ENCODE data around the gene LMX1A. TPM values are rescaled to one million over a fixed set of nuclear protein-coding genes. Genes with fewer than 3 reads are reported as not detected.

Gene LMX1A
- total RNA-seq, 1 donor from 2014 or later, result not detected

DNA sequence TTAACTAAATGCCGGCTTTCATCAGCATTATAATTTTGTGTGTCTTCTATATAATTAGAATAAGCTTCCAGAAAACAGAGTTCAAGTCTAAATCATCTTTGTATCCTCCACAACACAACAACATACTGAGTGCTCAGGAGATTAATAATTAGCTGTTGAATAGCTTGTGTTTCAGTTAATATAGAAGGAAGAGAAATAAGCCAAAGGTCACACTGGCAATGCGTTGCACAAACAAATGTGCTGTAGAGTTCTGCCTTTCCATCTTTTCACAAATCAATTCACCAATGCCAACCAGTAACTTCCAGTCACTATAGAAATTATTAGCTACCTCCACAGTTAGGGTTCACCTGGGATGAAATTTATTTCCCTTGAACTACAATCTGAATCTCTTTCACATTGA lies 132.0 kb downstream of the LMX1A start:
- FAIRE-seq (no peak), DNase-seq (ENCODE audit: low read depth) (no peak)
- Histone ChIP-seq H3K4me3 (ENCODE audit: low read depth, low read length) (no peak overlapping the region), H3K27me3 (ENCODE audit: control insufficient read depth, insufficient read depth, low read length) (no peaks in the 10 kb centered on the region), H3K36me3 (ENCODE audit: control insufficient read depth, insufficient read depth, low read length) (no peaks in the 10 kb centered on the region)
- TF ChIP-seq, protein P1, sequence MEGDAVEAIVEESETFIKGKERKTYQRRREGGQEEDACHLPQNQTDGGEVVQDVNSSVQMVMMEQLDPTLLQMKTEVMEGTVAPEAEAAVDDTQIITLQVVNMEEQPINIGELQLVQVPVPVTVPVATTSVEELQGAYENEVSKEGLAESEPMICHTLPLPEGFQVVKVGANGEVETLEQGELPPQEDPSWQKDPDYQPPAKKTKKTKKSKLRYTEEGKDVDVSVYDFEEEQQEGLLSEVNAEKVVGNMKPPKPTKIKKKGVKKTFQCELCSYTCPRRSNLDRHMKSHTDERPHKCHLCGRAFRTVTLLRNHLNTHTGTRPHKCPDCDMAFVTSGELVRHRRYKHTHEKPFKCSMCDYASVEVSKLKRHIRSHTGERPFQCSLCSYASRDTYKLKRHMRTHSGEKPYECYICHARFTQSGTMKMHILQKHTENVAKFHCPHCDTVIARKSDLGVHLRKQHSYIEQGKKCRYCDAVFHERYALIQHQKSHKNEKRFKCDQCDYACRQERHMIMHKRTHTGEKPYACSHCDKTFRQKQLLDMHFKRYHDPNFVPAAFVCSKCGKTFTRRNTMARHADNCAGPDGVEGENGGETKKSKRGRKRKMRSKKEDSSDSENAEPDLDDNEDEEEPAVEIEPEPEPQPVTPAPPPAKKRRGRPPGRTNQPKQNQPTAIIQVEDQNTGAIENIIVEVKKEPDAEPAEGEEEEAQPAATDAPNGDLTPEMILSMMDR (IDR thresholded peaks at IDR 0.05; ENCODE audit: insufficient read depth, low read length, severe bottlenecking), result no peak

DNA sequence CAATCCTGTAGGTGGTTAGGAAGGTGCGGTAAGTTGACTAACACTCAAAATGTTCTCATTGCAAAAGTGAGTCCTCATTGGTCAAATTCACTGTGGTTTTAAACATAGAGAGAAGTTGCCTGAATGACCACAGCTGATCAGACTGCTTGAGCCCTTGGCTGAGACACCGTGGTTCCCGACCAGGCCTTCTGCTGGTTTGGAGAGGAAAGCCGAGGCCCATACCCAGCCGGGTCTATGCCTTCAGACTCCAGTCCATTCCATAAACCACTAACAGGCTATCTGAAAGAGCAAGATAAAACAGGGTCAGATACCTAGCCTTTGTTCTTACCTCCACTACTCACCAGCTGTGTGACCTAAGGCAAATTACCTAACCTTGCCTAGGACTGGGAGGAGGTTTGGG lies 133.9 kb downstream of the LMX1A start:
- Histone ChIP-seq H3K36me3 (ENCODE audit: control insufficient read depth, insufficient read depth, low read length) (no peaks in the 10 kb centered on the region), H3K4me3 (ENCODE audit: low read depth, low read length) (no peak overlapping the region), H3K27me3 (ENCODE audit: control insufficient read depth, insufficient read depth, low read length) (no peaks in the 10 kb centered on the region)
- TF ChIP-seq, protein P1 (IDR thresholded peaks at IDR 0.05; ENCODE audit: insufficient read depth, low read length, severe bottlenecking), result no peak
- FAIRE-seq (no peak), DNase-seq (ENCODE audit: low read depth) (no peak)

DNA sequence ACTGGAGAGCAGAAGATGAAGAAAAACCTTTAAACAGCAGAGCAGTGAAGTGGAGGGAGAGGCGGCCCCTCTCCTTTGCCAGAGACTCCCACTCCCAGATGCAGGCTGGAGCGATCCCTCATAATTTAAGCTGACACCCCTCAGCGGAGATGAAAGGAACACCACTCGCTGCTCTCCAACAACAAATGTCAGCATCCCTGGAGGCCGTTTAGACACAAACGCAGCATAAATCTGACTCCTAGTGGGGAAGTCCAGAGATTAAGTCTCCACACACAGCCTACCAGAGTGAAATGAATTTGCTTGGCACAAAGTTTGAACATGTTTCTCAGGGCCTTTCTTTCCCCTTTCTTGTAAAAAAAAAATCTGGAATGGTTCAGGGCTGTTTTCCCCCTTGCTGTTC lies 137.8 kb downstream of the LMX1A start:
- H3K4me3 ChIP-seq (ENCODE audit: low read depth, low read length), result no peak overlapping the region
- TF ChIP-seq, protein P1 (IDR thresholded peaks at IDR 0.05; ENCODE audit: insufficient read depth, low read length, severe bottlenecking), result no peak
- H3K27me3 ChIP-seq (ENCODE audit: control insufficient read depth, insufficient read depth, low read length), result no peaks in the 10 kb centered on the region
- no peak for DNase-seq (ENCODE audit: low read depth)
- no peak for FAIRE-seq
- no peaks in the 10 kb centered on the region for H3K36me3 ChIP-seq (ENCODE audit: control insufficient read depth, insufficient read depth, low read length)

DNA sequence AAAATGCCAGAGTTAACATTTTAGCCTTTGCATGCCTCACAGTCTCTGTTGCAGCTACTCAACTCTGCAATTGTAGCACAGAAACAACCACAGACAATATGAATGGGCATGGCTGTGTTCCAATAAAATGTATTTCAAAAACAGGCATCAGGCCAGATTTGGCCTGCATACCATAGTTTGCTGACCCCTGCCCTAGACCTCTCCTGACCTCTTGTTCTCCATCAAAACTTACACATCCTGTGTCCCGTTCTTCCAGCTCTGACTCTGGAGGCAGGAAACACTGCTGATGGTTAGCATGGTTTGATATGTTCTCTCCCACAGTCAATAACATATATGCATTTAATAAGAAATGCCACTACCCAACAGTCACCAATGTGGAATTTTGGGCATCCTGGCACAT lies 138.6 kb downstream of the LMX1A start:
- FAIRE-seq, result no peak
- Histone ChIP-seq H3K36me3 (ENCODE audit: control insufficient read depth, insufficient read depth, low read length) (no peaks in the 10 kb centered on the region), H3K27me3 (ENCODE audit: control insufficient read depth, insufficient read depth, low read length) (no peaks in the 10 kb centered on the region), H3K4me3 (ENCODE audit: low read depth, low read length) (no peak overlapping the region)
- TF ChIP-seq, protein P1 (IDR thresholded peaks at IDR 0.05; ENCODE audit: insufficient read depth, low read length, severe bottlenecking), result no peak
- DNase-seq (ENCODE audit: low read depth), result no peak

DNA sequence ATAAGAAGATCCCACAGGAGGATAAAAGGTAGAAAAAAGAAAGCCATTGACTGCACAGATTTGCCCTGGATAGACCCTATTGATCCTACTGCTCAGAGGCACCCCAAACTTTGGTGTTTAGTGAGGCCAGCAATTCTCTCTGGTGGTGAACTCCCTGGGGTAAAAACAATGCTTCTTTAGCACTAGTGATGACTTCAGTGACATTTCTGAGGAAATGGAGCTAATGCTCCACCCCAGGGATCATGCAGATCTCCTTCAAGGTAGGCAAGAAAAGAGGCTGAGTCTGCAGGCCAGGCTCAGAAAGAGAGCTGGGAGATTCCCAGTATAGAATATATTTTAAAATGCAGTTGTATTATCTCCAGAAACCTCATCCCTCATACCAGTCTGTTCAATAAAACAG lies 140.3 kb downstream of the LMX1A start:
- TF ChIP-seq, protein P1 (IDR thresholded peaks at IDR 0.05; ENCODE audit: insufficient read depth, low read length, severe bottlenecking), result no peak
- FAIRE-seq (no peak), DNase-seq (ENCODE audit: low read depth) (no peak)
- Histone ChIP-seq H3K36me3 (ENCODE audit: control insufficient read depth, insufficient read depth, low read length) (no peaks in the 10 kb centered on the region), H3K4me3 (ENCODE audit: low read depth, low read length) (no peak overlapping the region), H3K27me3 (ENCODE audit: control insufficient read depth, insufficient read depth, low read length) (no peaks in the 10 kb centered on the region)

DNA sequence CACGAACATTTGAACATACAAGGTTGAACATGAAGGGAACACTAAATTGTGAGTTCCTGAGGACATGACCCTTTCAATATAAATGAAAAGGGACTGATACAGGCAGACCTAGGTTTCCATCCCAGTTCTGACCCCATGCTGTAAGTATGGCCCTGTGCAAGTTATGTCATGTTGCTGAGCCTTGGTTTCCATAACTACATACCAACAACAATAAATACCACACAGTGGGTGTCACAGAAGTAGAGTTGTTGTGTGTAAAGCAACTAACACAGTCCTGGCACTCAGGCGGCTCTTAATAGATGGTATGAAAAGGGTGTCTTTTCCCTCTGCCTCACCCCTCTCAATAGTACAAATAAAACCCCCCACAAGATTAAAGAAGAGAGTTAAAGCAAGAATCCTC lies 140.8 kb downstream of the LMX1A start:
- DNase-seq (ENCODE audit: low read depth) (peak; percentile 66), FAIRE-seq (peak; percentile 36)
- H3K4me3 ChIP-seq (ENCODE audit: low read depth, low read length), result no peak overlapping the region
- H3K27me3 ChIP-seq (ENCODE audit: control insufficient read depth, insufficient read depth, low read length), result no peaks in the 10 kb centered on the region
- TF ChIP-seq, protein P1 (IDR thresholded peaks at IDR 0.05; ENCODE audit: insufficient read depth, low read length, severe bottlenecking), result no peak
- H3K36me3 ChIP-seq (ENCODE audit: control insufficient read depth, insufficient read depth, low read length), result no peaks in the 10 kb centered on the region

All from bronchial epithelial cell (primary cell).